Measurements from ENCODE around the gene HSD17B7. TPM values are rescaled to one million over a fixed set of nuclear protein-coding genes. Genes with fewer than 3 reads are reported as not detected.
A peak's percentile ranks its signal among the peaks of the same experiment; 100 is the strongest.

Gene HSD17B7
- polyA plus RNA-seq, 1 donor (not counting 4 experiments of a cell fraction or from before 2014, with no cell fraction given) = 44.7 TPM

GRCh38 chr1:162856260-162856659, 65.8 kb downstream of the HSD17B7 start:
- no peak overlapping the region for H3K27ac ChIP-seq (ENCODE audit: control insufficient read depth, insufficient read depth, low read length)
- no peaks in the 10 kb centered on the region for H3K79me2 ChIP-seq (ENCODE audit: control insufficient read depth, insufficient read depth, low read length)
- dilution Hi-C loops (cut with MboI; ENCODE audit: extremely low pct_ligation_motif_present, low sequenced_read_pairs) = no loop called here
- H3K4me2 ChIP-seq (ENCODE audit: control insufficient read depth, extremely low read depth, insufficient read depth, low read depth, low read length) = no peak overlapping the region
- peak; percentile 76 for FAIRE-seq
- no peaks in the 10 kb centered on the region for H3K27me3 ChIP-seq (ENCODE audit: control insufficient read depth, extremely low read depth, insufficient read depth, low read length)
- no peaks in the 10 kb centered on the region for H3K9me1 ChIP-seq (ENCODE audit: control insufficient read depth, extremely low read depth, insufficient read depth, low read length)
- peaks cover 23% of the 10 kb centered on the region for H3K4me1 ChIP-seq (ENCODE audit: control insufficient read depth, extremely low read depth, insufficient read depth, low read length)
- no peaks in the 10 kb centered on the region for H4K20me1 ChIP-seq (ENCODE audit: control insufficient read depth, extremely low read depth, insufficient read depth, low read length)
- no peaks in the 10 kb centered on the region for H3K36me3 ChIP-seq (ENCODE audit: control insufficient read depth in 2 of 2, extremely low read depth in 1 of 2, insufficient read depth in 2 of 2, low read length in 2 of 2)
- H3K9me3 ChIP-seq (ENCODE audit: control insufficient read depth, low read depth, low read length) = no peaks in the 10 kb centered on the region
- no peak overlapping the region for H3K4me3 ChIP-seq (ENCODE audit: control insufficient read depth in 2 of 3, extremely low read depth in 1 of 3, insufficient read depth in 2 of 3, low read depth in 1 of 3, low read length in 3 of 3)
- no peak overlapping the region for H3K9ac ChIP-seq (ENCODE audit: control insufficient read depth, extremely low read depth, insufficient read depth, low read length)
- DNase-seq (ENCODE audit: low read depth, low spot score) = peak; percentile 50
- H2AFZ ChIP-seq (ENCODE audit: control insufficient read depth, low read length) = no peak overlapping the region
- TF ChIP-seq EZH2 (IDR thresholded peaks at IDR 0.05; ENCODE audit: low read length) = no peak
- TF ChIP-seq CTCF (optimal IDR thresholded peaks at IDR 0.05 in 1 of 3, IDR thresholded peaks at IDR 0.05 in 1 of 3, conservative IDR thresholded peaks at IDR 0.05 in 1 of 3; ENCODE audit: extremely low read depth in 1 of 3, insufficient read depth in 2 of 3, low read length in 3 of 3) = no peak

- no peak overlapping the region for H2AFZ ChIP-seq (ENCODE audit: control insufficient read depth, low read length)
- no peaks in the 10 kb centered on the region for H3K27me3 ChIP-seq (ENCODE audit: control insufficient read depth, extremely low read depth, insufficient read depth, low read length)
- no peaks in the 10 kb centered on the region for H3K9me3 ChIP-seq (ENCODE audit: control insufficient read depth, low read depth, low read length)
- H3K79me2 ChIP-seq (ENCODE audit: control insufficient read depth, insufficient read depth, low read length) = no peaks in the 10 kb centered on the region
- no peak overlapping the region for H3K9ac ChIP-seq (ENCODE audit: control insufficient read depth, extremely low read depth, insufficient read depth, low read length)
- H3K9me1 ChIP-seq (ENCODE audit: control insufficient read depth, extremely low read depth, insufficient read depth, low read length) = no peaks in the 10 kb centered on the region
- peaks cover 23% of the 10 kb centered on the region for H3K4me1 ChIP-seq (ENCODE audit: control insufficient read depth, extremely low read depth, insufficient read depth, low read length)
- FAIRE-seq (peak; percentile 29), DNase-seq (ENCODE audit: low read depth, low spot score) (no peak)
- H4K20me1 ChIP-seq (ENCODE audit: control insufficient read depth, extremely low read depth, insufficient read depth, low read length) = no peaks in the 10 kb centered on the region
- dilution Hi-C loops (cut with MboI; ENCODE audit: extremely low pct_ligation_motif_present, low sequenced_read_pairs) = no loop called here
- TF ChIP-seq CTCF (optimal IDR thresholded peaks at IDR 0.05 in 1 of 3, IDR thresholded peaks at IDR 0.05 in 1 of 3, conservative IDR thresholded peaks at IDR 0.05 in 1 of 3; ENCODE audit: extremely low read depth in 1 of 3, insufficient read depth in 2 of 3, low read length in 3 of 3) = no peak
- TF ChIP-seq EZH2 (IDR thresholded peaks at IDR 0.05; ENCODE audit: low read length) = no peak
- no peak overlapping the region for H3K4me3 ChIP-seq (ENCODE audit: control insufficient read depth in 2 of 3, extremely low read depth in 1 of 3, insufficient read depth in 2 of 3, low read depth in 1 of 3, low read length in 3 of 3)
- no peaks in the 10 kb centered on the region for H3K36me3 ChIP-seq (ENCODE audit: control insufficient read depth in 2 of 2, extremely low read depth in 1 of 2, insufficient read depth in 2 of 2, low read length in 2 of 2)
- H3K4me2 ChIP-seq (ENCODE audit: control insufficient read depth, extremely low read depth, insufficient read depth, low read depth, low read length) = no peak overlapping the region
- no peak overlapping the region for H3K27ac ChIP-seq (ENCODE audit: control insufficient read depth, insufficient read depth, low read length)
Measured at GRCh38 chr1:162857850-162858249, 67.3 kb downstream of the HSD17B7 start.

Data from keratinocyte (primary cell).